PFSK-1 (cell line): ENCODE results near the gene TPX2.

Experiments used
- POLR2AphosphoS5 ChIP-seq: IDR thresholded peaks from 2 replicates; pipeline ENCODE4 v1.6.1; 2012; ENCODE audit warnings: low read depth, mild to moderate bottlenecking, control low read depth, low read length, moderate library complexity
- TF ChIP-seq, protein P1 (sequence below), 2 experiments: IDR thresholded peaks; 2 replicates each; pipeline versions ENCODE4 v1.6.1 to v1.8.0; 2011 to 2012; ENCODE audit warnings: low read depth in 2 of 2, low read length in 2 of 2, control low read depth in 1 of 2, inconsistent platforms in 1 of 2, mild to moderate bottlenecking in 1 of 2, moderate library complexity in 1 of 2; ENCODE audit not compliant: insufficient read depth in 1 of 2

DNA sequence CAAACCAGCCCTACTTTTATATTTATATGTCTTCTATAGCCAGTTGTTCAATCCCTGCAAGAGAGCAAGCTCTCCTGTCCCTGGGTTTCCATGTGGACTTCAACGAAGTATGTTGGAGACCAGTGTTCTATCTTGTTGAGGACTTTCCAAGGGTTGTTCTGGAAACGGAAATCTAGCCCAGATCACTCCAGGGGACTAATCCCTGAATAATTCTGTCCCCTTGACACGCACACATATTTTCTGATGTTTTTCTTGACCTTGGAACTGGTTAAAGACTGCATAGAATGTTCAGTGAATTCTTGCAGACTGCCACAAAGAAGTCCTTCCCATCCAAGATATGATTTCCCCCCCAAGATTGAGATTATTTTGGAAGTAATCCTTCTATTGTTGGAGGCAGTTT is 70.6 kb downstream of the TPX2 start:
- TF ChIP-seq, protein P1, sequence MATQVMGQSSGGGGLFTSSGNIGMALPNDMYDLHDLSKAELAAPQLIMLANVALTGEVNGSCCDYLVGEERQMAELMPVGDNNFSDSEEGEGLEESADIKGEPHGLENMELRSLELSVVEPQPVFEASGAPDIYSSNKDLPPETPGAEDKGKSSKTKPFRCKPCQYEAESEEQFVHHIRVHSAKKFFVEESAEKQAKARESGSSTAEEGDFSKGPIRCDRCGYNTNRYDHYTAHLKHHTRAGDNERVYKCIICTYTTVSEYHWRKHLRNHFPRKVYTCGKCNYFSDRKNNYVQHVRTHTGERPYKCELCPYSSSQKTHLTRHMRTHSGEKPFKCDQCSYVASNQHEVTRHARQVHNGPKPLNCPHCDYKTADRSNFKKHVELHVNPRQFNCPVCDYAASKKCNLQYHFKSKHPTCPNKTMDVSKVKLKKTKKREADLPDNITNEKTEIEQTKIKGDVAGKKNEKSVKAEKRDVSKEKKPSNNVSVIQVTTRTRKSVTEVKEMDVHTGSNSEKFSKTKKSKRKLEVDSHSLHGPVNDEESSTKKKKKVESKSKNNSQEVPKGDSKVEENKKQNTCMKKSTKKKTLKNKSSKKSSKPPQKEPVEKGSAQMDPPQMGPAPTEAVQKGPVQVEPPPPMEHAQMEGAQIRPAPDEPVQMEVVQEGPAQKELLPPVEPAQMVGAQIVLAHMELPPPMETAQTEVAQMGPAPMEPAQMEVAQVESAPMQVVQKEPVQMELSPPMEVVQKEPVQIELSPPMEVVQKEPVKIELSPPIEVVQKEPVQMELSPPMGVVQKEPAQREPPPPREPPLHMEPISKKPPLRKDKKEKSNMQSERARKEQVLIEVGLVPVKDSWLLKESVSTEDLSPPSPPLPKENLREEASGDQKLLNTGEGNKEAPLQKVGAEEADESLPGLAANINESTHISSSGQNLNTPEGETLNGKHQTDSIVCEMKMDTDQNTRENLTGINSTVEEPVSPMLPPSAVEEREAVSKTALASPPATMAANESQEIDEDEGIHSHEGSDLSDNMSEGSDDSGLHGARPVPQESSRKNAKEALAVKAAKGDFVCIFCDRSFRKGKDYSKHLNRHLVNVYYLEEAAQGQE (IDR thresholded peaks at IDR 0.05; ENCODE audit: insufficient read depth in 1 of 2, low read depth in 2 of 2, low read length in 2 of 2): no peak
- no peak for TF ChIP-seq POLR2AphosphoS5
